ENCODE results near the gene KRT6C.
"Not testable (repeated sequence)": the region's sequence is repeated elsewhere in the genome, so short reads cannot be mapped to it uniquely, and the experiment has no call there.

The KRT6C gene

DNA sequence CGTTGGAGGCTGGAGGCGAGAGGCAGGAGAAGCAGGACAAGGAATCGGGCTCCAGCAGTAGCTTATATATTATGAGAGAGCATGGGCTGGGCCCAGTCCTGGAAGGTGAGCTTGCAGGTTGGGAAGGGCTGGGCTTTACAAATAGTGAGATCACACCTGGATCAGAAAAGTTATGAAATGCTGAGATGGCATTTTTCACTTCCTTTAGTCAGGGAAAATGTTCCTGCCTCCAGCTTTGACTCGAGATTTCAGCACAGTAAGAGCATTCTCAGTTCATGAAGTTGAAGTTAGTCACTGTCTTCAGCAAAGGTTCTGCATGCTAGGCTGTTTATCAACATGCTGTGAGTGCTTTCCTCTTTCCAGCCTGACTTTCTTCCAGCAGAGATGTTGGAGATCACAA is at the start of gene KRT6C:
TSS of gene KRT6C (minus strand) at position 38 of the 400 bp plus-strand sequence. CDS start 68 bp downstream, outside the sequence.
- DNase-seq = no peak

DNA sequence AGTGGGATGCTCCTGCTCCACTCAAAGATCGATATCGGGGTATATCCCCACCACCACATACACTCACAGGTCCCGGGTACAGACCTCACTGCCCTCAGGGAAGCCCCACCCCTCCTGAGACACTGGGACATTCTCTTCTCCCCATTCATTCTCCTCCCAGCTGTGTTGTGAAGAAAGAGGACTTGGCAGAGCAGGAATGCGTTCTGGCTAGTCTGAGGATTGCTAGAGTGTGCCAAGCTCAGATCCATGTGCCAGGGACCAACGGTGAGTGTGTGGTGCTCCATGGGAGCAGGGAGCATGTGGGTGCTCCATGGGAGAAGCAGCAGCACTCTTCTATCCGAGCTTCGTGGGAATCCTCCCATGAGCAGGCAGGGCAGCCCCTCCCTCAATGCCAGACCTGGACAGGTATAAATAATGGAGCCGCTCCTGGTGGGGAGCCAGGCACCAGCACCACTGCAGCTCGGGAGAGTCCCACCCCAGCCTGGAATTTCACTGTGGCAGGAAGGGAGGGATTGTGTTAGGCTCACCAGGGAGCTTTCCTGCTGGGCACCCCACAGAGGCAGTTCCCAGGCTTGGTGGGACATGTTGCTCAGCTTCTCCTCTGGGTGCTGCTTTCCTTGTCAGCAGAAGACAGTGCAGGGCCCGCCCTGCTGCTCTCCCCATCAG is 48.9 kb upstream of the KRT6C start:
- no peak for DNase-seq

DNA sequence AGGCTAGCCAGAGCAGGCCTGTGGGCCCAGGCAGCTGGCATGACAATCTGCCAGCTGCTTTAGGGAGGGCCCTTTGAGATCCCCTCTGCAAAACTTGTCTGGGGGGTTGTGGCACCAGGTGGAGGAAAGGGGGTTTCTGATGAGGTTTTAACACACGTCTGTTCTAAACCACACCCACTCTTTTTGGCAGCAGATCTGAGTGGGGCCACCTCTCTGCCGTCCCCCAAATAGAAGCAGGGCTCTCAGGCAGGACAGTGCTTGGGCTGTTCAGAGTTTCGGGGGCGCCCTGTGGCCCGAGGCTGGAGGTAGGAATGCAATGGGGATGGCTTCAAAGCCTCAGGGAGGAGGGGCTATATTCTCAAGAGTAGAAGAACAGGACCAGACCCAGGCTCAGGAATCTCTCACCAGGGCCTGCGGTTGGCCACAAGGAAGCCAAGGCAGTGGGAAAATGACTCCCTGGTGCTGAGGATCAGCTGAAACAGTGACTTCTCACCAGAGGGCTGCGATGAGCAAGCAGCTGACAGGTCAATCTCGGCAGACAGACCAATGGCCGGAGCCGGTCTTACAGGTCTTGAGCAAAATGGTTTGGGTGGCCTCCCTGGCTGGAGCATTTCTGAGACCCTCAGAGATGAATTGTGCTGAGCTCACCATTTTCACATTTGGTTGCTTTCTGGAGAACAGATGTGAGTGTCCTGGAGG is 48.1 kb upstream of the KRT6C start:
- DNase-seq = no peak

DNA sequence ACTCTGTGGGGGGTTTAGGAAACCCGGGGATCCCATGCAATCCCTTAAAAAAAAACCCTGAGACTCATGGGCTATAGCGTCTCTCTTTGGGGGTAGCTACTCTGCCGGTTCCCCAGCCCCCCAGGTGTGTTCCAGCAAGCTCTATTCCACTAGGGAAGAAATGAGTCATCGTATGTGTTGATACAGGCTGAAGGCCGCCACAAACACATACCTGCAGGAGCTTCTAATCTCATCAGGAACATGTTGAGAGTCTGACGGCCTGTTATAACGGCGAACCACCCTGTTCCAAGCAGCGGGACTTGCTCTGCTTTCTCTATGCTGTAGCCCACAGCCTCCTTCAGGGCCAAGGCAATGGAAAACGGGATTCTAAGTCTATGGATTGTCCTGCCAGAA is 47.6 kb upstream of the KRT6C start:
- DNase-seq = no peak

DNA sequence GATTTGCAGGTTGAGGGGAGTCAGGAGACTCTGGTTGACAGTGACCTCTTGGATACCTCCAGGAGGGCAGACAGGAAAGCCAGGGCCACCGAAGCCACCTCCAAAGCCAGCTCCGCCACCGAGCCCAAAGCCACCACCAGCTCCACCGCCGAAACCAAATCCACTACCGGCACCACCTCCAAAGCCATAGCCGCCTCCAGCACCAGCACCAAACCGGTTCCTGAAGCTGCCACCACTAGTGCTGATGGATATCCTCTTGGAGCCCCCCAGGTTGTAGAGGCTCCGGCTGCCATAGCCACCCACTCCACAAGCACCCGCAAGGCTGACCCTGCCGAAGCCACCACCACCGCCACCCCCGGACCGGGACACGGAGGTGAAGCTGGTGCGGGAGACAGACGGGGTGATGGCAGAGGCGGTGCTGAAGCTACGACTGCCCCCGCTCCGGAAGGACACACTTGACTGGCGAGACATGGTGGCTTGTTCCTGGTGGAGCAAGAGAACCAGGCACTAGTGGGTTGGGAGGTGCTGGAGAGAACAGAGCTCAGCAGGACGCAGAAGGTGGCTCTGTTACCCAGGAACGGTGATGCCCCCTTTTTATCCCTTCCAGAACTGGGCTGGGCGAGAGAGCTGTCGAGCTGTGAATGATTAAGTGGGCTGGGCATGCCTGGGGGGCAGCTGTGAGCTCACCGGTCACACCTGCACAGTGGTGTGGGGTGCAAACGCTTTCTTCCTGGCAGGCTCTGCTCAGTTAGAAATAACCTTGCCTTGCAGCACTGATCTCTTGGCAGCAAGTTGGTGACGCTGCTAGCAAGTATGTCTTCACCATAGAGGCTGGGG is 46.4 kb upstream of the KRT6C start, which contains the start of gene KRT5:
TSS of gene KRT5 (minus strand) at position 569 of the 837 bp plus-strand sequence. CDS start at position 471, 98 bp downstream.
- DNase-seq = no peak

DNA sequence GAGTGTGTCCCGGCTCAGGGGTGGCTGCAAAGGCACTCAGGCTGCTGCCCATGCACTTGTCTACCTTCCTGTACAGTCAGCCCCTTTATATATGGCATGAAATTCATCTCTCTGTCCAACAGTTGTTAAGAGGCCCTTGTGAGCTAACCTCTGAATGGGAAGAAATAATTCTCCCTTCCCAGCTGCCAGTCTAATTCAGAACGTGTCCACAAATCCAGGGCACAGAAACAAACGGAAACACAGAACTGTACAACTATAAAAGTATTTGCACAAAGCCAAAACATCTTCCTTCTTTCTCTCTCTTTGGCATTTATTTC is 45.7 kb upstream of the KRT6C start:
- no peak for DNase-seq

DNA sequence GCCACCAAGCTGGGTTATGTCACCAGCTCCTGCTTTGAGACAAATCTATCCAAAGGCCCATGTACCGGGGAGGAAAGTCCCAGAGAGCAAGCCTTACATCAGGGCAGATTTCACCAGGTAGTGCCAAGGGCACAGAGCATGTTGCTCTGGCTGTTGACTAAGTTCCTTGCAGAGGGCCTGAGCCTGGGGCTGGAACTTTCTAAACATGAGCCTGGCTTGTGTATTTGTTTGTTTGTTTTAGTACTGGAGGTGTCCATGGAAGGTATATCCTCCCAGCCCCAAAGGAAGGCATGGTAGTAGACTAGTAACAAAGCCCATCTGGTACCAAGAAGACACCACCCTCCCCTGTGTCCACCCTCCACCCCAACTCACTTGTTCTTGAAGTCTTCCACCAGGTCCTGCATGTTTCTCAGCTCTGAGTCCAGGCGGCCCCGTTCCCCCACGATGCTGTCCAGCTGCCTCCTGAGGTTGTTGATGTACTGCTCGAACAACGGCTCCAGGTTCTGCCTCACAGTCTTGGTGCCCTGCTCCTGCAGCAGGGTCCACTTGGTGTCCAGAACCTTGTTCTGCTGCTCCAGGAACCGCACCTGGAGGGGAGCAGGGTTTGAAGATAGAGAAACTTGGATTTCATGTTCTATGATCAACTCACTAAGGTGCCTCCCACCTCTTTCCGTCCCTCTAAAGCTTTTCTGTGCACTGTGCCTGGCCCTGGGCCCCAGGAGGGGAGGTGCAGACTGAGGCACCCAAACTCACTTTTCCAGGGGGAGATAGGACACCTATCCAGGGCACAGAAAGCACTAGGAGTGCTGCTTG is 45.2 kb upstream of the KRT6C start:
- DNase-seq = no peak

DNA sequence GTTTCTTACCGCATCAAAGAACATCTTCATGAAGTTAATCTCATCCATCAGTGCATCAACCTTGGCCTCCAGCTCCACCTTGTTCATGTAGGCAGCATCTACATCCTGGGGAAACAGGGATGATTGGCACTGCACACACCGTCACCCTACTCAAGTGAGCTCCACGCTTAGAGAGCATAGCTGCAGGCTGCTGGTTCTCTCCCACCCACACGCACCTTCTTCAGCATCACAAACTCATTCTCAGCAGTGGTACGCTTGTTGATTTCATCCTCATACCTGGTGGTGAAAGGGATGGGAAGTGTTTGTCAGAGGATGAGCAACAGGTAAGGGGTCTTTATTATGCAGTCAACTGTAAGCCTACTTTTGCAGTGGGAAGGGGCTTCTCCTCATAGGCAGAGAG is 44.3 kb upstream of the KRT6C start:
- DNase-seq = no peak

DNA sequence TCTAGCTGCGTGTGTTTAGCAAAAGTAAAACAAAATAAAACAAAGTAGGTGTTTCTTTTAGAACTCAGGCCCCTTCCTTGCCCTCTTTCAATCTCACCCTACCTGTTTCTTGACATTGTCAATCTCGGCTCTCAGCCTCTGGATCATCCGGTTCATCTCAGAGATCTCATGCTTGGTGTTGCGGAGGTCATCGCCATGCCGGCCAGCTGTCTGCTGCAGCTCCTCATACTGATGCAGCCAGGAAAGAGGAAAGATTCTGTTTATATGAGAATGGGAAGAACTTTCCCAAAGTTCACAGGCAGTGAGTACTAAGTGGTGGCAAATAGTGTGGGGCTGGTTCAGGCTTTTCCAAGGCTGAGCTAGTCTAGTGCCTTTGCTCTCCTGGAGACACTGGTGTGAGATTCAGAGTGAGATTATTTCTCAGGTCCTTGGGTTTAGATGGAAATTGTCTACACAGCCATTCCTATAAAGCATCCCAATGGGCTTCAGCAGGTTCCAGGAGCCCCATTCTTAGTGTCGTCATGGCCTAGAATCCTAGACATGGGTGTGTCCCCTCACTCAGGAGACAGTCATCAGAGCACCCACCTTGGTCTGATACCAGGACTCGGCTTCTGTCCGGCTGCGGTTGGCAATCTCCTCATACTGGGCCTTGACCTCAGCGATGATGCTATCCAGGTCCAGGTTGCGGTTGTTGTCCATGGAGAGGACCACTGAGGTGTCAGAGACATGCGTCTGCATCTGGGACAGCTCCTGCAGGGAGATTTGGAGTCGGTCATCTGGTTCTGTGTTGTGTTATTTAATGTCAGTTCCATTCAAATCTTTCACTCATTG is 43.6 kb upstream of the KRT6C start:
- no peak for DNase-seq

DNA sequence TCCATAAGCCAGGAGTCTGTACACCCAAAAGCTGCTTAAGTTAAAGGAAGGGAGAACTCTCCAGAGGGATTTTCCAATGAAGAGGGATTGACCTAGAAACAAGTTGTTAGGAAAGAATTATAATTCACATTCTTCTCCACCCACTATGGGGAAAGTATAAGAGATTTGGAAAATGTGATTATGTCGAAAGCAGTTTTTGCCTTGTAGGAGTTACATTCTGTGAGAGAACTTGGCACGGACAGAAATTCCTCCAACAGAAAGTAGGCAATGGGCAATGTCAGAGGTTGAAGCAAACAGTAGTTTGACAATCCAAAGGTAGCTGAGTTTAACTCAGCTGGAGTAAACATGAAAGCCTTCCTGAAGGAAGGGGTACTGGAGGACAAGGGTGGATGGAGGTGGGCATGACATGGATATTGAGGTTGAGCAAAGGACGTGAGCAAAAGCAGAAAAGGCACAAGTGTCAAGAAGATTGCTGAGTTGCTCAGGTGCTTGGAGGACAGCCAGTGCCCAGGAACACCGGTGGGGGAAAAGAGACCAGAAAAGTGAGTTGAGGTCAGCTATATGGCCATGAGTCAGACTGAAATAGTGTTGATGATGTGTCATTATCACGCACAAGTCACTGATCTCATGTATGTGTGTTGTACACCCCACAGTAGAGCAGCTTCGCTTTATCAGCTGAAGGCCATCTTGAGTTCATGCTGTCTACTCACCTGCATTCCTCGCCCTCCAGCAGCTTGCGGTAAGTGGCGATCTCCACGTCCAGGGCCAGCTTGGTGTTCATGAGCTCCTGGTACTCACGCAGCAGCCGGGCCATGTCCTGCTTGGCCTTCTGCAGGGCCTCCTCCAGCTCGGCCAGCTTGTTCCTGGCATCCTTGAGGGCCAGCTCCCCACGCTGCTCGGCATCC is 42.6 kb upstream of the KRT6C start:
- no peak for DNase-seq

DNA sequence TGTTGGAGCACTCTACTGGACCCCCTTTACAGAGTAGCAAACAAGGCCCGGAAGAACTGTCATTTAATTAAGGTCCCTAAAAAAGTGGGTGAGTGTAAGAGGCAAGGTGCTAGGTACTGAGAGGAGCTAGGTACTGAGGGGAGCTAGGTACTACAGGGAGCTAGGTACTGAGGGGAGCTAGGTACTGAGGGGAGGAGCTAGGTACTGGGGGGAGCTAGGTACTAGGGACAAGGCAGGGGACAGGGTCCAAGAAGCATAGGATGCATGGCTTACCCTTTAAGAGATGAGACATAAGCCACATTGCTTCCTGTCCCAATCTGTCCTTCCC is 41.7 kb upstream of the KRT6C start:
- no peak for DNase-seq

DNA sequence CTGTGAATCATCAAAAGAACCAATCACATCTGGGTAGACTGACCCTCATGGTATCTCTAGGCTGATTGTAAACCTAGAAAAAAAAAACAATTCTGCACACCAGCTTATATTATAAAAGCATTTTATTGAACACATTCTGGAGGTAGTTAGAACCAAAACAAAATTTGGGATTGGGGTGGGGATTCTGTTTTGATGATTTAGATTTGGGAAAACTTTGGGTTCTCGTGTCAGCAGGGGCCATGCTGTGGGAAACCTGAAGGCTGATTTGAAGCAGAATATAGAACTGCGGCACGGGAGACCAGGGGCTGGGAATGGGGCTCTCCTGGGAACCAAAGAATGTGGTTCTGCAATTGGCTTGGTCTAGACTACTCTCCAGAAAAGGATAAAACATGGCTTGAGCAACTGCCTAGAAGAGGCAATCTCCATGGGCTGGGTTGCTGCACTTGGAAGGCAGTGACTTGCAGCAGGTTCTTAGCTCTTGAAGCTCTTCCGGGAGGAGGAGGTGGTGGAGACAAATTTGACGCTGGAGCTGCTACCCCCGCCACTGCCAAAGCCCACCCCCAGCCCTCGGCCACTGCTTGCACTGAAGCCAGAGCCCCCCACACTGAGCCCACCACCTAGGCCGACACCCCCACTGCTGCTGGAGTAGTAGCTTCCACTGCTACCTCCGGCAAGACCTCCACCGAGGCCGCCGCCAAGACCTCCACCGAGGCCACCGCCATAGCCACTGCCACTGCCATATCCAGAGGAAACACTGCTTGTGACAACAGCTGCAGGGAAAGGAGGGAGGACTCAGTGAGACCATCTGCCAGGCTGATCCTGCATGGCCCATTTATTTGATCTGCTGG is 41.1 kb upstream of the KRT6C start:
- no peak for DNase-seq

DNA sequence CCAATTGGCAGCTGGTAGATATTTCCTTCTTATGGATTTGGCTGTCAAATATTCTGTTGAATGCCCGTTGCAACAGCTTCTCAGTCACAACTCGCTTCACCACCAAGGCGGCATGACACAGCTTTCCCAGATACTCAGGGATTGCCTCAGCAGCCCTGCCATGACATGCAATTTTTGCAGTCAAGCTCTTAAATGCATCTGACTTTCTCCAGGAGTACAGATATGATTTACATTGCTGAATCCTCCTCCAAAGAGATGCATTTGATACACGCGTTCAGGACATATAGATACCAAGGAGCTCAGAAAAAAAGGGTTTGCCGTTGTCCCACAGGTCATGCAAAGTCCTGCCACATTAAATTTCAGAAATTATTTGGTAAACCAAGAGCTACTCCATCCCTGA is 40.1 kb upstream of the KRT6C start:
- DNase-seq = no peak

DNA sequence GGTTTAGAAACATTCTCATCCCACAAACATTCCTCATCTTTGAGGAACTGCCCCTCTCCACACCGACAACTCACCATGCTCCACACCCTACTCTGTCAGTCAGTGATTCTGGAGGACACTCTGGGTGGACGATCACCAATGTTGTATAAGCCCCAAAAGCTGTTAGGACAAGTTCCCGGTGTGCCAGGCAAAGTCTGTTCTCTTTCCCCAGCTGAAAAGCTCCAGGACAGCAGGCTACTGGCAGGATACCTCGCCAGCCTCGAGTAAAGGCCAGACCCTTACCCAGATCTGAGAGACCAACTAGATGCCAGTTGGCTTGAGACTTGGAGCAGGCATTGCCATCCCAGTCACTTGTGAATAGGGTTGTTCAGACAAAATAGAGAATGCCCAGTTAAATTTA is 34.6 kb upstream of the KRT6C start:
- DNase-seq = no peak

DNA sequence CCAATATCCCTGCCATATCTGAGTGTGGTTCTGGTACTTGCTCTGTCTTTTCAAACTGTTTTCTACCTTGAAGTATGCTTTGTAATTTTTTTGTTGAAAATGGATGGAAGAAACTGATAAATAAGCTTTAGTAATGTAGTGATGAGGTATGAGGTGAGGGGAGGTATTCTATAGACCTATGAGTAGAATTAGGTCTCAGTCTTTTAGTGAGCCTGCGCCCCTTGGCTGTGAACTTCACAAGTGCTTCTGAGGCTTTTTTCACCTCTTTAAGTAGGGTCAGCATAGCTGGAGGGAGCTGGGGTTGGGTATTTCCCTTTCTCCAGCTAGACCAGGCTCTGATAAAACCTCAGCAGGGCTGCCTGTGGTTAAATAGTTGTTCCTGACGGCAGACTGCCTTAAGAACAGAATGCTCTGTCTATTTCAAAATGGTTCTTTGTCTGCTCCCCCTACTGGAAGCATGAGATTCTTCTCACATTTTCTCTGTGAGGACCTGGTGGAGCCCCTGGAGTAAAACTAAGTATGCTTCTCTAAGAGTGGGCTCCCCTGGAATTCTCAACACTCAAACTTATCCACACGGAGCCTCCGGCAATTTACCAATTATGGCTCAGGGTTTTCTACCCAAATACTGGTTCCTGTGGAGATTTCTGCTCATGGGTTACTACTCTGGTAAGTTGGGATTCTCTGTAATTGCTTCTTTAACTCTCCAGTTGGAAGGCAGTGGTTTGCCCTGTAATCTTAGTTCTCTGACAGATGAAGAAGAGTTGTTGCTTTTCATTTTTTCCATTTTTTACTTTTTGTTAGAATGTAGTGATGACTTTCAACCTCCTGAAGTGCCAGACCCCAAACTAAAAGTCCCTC is 33.5 kb upstream of the KRT6C start:
- DNase-seq = no peak

DNA sequence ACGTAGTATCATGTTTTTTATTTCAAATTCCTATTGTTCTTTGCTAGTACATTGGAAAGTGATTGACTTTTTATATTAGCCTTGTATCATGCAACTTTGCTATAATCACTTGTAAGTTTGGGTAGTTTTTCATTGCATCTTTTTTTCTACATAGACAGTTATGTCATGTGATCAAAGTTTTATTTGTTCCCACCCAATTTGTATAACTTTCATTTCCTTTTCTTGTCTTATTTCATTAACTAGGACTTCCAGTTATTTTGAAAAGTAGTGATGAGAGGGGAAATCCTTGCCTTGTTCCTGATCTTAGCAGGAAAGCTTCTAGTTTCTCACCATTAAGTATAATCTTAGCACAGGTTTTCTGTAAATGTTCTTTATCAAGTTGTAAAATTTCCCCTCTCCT is 29.3 kb upstream of the KRT6C start:
- no peak for DNase-seq

DNA sequence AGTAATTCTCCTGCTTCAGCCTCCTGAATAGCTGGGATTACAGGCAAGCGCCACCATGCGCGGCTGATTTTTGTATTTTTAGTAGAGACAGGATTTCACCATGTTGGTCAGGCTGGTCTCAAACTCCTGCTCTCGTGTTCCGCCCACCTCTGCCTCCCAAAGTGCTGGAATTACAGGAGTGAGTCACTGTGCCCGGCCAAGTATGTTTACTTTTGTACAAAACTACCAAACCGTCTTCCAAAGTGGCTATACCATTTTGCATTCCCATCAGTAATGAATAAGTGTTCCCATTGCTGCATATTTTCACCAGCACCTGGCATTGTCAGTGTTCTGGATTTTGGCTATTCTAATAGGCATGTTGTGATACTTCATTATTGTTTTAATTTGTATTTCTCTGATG is 27.9 kb upstream of the KRT6C start:
- no peak for DNase-seq

DNA sequence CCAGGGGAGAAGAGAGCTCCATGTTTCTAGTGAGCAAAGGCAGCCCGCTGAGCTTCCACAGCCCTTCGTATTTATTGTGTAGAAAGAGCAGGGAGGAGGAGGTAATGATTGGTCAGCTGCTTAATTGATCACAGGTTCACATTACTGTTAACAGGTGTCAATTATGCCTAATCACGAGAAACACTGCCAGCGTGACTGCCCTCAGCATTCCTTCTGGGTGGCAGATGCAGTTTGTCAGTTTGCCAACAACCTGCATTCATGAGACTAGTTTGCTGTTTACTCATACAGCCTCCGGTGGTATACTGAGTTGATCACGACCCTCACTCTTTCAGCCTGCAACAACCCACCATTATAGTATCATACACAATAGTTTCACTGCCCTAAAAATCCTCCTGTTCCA is 27.0 kb upstream of the KRT6C start:
- not testable (repeated sequence) for DNase-seq
